ENCODE measurements around the gene PER2.
A peak's percentile ranks its signal among the peaks of the same experiment; 100 is the strongest.

Gene PER2

DNA sequence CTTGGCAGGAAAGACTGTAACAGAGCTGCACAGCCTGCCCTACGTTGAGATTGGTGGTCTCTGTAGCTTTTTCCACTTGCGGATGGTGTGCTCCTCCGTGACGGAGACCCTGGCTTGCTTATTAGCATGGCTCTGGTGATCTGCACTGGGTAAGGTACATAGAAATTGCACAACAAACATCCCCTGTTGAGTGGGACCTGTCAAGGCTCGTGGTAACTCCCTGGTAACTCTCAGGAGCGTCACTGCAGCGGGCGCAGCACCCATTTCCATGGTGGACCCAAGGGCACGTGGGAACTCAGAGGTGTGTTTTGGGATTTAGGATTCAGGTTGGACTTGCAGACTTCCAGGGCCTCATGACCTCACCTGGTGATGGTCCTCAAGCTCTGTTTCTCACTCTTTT, 33.1 kb upstream of the PER2 start:
- ChIA-PET CTCF (no interaction called here), POLR2A (interaction anchor here (0.6 kb wide), 1 partner anchor 415 kb away, joined by 4 read pairs; no protein-coding TSS in a partner anchor)
- DNase-seq (ENCODE audit: extremely low spot score), result no peak
- TF ChIP-seq, protein P1, sequence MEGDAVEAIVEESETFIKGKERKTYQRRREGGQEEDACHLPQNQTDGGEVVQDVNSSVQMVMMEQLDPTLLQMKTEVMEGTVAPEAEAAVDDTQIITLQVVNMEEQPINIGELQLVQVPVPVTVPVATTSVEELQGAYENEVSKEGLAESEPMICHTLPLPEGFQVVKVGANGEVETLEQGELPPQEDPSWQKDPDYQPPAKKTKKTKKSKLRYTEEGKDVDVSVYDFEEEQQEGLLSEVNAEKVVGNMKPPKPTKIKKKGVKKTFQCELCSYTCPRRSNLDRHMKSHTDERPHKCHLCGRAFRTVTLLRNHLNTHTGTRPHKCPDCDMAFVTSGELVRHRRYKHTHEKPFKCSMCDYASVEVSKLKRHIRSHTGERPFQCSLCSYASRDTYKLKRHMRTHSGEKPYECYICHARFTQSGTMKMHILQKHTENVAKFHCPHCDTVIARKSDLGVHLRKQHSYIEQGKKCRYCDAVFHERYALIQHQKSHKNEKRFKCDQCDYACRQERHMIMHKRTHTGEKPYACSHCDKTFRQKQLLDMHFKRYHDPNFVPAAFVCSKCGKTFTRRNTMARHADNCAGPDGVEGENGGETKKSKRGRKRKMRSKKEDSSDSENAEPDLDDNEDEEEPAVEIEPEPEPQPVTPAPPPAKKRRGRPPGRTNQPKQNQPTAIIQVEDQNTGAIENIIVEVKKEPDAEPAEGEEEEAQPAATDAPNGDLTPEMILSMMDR (IDR thresholded peaks at IDR 0.05; ENCODE audit: control extremely low read depth, extremely low read depth, low read depth, missing control alignments), result no peak

DNA sequence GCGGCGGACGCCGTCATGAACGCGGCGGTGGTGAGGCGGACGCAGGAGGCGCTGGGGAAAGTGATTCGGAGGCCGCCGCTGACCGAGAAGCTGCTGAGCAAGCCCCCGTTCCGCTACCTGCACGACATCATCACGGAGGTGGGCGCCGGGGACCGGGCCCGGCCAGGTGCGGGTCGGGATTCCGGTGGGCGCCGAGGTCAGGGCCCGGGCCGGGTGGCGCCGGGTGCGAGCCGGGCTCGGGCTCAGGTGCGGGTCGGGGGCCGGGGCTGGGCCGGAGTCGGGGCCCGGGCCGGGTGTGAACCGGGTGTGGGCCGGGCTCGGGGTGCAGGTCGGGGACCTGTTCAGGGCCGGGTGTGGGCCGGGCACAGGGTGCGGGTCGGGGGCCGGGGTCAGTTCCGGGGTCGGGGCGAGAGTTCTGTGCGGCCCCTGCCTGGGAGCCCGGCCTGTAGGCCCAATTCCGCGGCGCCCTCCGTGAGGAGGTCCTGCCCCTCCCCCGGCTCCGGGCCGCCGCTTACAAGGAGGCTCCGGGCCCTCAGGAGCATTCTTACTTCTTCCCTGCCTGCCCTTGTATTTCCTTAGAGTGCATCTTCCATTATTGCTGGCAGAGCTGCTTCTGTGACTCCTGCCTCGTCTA, 32.4 kb upstream of the PER2 start:
- peak; percentile 29 for DNase-seq (ENCODE audit: extremely low spot score)
- CTCF ChIA-PET, result no interaction called here
- POLR2A ChIA-PET, result no interaction called here
- TF ChIP-seq, protein P1 (IDR thresholded peaks at IDR 0.05; ENCODE audit: control extremely low read depth, extremely low read depth, low read depth, missing control alignments), result no peak

DNA sequence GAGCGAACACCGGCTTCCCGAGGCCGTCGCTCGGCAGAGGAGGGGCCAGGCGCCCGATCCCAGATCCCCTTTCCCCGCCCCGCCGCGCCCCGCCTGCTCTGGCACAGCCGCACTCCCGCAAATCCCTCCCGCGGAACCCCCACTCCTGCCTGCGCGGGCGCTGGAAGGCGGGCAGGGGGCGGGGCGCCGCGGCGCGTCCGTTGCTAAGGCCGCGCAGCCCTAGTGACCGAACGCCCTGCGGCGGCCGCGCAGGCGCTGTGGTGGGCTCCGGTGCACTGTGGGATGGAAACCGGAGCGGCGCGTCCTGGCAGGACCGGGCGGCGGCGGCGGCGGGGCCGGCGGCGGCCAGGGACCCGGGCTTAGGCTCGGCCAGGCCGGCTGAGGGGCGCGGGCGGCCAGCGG, 31.8 kb upstream of the PER2 start, which contains the start of gene TRAF3IP1:
Gene TRAF3IP1 (plus strand): TSS at position 273 of the 402 bp plus-strand sequence. CDS start 145 bp downstream, outside the sequence.
- ChIA-PET POLR2A (no interaction called here), CTCF (no interaction called here)
- peak; percentile 98 for DNase-seq (ENCODE audit: extremely low spot score)
- TF ChIP-seq, protein P1 (IDR thresholded peaks at IDR 0.05; ENCODE audit: control extremely low read depth, extremely low read depth, low read depth, missing control alignments), result no peak

DNA sequence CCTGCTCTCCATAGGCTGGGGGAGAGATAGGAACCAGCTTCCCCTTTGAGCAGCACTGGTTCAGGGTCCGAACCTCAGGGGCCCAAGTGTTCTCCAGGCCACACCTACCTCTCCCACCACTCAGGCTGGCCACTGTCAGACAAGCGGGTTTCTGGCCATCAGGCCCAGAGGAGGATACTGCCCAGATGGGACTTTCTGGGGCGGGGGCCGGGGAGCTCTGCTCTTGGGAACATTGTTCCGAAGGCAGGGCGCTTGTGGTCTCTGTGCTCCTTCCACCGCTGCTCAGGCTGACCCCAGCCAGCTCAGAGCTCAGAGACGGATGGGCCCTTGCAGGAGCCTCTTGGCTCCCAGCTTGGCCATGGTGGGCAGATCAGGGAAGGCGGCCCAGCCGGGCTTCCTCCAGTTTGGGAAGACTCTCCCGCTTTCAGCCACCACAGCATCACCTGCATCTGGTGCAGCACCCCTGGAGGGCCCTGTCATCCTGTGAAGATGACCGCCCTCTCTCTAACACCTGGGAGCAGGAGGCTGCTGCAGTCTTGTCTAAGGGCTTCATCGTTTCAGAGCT, 26.7 kb upstream of the PER2 start:
- TF ChIP-seq, protein P1 (IDR thresholded peaks at IDR 0.05; ENCODE audit: control extremely low read depth, extremely low read depth, low read depth, missing control alignments), result no peak
- ChIA-PET POLR2A (no interaction called here), CTCF (interaction anchor here (1.8 kb wide), 1 partner anchor 10 kb away, joined by 5 read pairs; no protein-coding TSS in a partner anchor)
- no peak for DNase-seq (ENCODE audit: extremely low spot score)

DNA sequence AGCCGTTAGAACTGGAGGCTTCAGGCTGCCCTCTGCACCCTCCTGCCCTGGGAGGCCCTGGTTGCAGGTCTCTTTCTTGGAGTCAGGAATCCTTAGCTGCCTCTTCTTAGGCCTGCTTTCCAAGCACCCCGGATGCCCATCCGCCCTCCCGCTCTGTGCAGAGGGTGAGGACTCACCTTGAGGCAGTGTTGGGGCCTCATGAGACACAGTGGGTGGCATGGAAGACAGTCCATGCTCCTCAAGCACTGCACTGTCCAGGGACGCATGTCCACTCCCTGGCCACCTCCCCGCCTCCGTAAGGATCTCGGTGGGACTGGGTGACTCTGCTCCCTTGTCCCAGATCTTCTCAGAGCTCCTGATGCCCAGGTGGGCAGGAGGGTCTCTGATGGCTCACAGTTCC, 26.2 kb upstream of the PER2 start:
- no peak for DNase-seq (ENCODE audit: extremely low spot score)
- ChIA-PET POLR2A (no interaction called here), CTCF (interaction anchor here (1.8 kb wide), 1 partner anchor 10 kb away, joined by 5 read pairs; no protein-coding TSS in a partner anchor)
- TF ChIP-seq, protein P1 (IDR thresholded peaks at IDR 0.05; ENCODE audit: control extremely low read depth, extremely low read depth, low read depth, missing control alignments), result no peak

DNA sequence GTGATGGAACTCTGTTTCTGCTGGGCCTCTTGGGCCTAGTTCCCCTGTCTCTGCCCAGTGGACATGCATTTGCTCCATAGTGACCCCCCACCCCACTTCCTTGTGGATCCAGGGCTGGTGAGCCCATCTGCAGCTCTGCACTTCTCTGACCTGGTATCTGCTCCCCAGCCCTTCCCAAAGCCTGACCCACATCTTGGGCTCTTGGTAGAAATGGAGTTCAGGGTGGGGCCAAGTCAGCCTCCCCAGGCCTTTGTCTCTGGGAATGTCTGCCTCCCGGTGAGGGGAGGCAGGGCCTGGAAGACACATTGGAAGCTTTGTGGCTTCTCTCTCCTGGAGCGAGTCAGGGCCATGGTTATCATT, 25.6 kb upstream of the PER2 start:
- TF ChIP-seq, protein P1 (IDR thresholded peaks at IDR 0.05; ENCODE audit: control extremely low read depth, extremely low read depth, low read depth, missing control alignments), result no peak
- CTCF ChIA-PET, result interaction anchor here (0.8 to 0.9 kb wide), 2 partner anchors 9 to 51 kb away, joined by 3 to 4 read pairs; no protein-coding TSS in a partner anchor
- POLR2A ChIA-PET, result no interaction called here
- DNase-seq (ENCODE audit: extremely low spot score), result no peak

Data from GM10248 (cell line).